GM18511 (cell line): ENCODE measurements around the gene SFXN5.

Source experiments
- ATAC-seq: cut with Tn5 transposase; IDR thresholded peaks from one replicate; pipeline ENCODE4 v1.9.1; 2021; ENCODE audit warnings: mild to moderate bottlenecking, moderate library complexity; ENCODE audit not compliant: unreplicated experiment

Gene SFXN5

GRCh38 chr2:72945450-72946019 lies 126.0 kb downstream of the SFXN5 start:
- ATAC-seq, result no peak

DNA sequence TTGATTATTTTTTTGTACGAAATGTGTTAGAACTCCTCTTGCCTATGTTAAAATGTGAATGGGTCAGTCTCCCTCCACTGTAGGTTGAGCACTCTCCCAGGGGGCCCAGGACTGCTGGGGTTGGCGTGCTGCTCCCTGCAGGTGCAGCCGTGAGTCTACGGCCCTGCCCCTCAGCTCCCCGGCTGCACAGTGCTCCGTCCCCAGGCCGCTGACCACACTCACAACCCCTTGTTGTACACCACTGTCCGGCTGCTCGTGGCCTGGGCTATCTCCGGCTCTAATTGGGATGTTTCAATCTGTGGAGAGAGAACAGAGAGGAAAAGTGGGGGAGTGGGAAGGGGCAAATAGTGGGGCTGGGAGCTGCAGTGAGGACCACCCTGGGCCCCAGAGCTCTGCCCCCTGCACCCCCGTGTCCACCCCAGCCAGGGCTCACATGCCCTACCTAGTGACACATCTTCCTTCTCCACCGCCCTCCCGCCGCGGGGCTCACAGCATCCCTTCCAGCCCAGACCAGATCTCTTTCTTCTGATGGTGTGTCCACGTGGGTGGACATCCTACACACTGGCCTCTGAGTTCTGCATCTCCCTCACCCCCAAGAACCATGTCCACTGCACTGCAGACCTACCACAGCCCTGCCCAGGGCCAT lies 126.6 kb downstream of the SFXN5 start:
- ATAC-seq, result no peak

- no peak for ATAC-seq
Observed at GRCh38 chr2:72943540-72944395, 127.7 kb downstream of the SFXN5 start.

DNA sequence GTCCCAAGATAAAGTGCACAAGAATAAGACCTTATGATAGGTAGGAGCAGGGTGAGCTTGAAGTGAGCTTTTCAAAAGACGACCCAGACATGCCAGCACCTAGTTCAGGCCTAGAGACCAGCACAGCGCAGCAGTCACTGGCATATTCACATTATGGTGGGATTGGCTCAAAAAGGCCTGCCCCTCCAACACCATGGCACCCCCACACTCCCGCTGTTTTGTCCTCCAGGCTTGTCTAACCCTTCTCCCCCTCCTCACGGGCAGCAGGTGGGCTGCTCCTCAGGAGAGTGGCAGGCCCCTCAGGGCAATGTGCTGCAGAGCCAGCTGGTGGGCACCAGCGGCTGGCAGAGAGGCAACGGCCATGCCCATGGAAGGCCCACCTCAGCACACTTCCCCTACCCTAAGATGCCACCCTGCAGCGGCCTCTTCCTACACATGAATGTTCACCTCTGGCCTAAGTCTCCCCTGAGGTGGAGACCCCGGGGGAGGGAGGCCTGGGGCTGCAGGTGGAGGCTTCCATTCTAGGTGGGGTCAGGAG lies 128.6 kb downstream of the SFXN5 start:
- ATAC-seq, result no peak

DNA sequence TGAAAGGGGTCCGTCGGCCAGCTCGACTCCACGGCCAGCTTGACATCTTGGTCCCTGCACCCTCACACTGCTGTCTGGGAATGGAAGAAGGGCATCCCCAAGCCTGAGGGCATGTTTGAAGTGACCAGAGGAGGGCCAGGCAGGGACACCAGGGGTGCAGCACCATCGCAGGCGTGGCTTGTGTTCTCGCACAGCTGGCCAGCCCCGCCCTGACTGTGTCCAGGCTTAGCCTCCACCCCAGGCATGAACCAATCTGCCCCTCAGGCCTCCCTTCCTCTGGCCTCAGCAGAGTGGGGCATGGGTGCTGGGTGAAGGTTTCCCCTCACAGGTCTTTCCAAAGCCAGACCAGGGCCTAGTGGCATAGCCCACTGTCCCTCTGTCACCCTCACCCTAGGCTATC lies 129.2 kb downstream of the SFXN5 start:
- no peak for ATAC-seq

DNA sequence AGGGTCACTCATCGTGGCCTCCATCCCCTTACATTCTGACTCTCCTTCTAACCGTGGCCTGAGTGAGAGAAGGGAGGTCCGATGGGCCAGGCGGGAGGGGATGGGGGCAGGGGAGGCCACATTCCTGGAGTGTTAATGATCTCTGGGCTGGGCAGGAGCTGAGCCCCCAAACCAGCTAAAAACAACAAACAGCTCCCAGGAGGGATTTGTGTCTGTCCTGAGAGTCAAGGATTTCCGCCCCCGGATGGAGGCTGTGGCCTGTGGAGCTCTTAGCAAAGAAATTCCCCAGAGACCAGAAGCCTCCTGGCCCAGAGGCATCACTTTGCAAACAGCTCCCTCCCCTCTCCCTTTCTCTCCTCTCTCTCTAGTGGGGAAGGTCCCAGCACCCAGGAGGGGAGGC lies 130.7 kb downstream of the SFXN5 start:
- no peak for ATAC-seq

DNA sequence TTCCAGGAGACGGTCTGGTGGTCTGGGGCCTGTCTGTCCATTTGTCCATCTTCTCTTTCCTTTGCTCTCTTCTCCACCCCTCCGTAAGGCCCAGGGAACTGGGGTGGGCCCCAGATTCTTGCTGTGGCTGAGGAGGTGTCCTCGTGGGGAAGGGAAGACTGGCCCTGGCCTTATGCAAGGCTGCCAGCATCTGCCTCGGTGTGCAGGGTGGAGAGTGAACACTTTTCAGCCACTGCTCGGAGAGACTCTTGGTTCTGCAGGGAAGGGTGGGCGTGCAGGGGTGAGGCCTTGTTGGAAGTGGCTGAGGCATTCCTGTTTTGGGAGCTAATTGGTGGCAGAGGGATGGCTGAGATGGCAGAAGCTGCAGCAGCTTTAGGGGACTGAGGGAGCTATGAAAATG lies 131.2 kb downstream of the SFXN5 start:
- ATAC-seq, result no peak

DNA sequence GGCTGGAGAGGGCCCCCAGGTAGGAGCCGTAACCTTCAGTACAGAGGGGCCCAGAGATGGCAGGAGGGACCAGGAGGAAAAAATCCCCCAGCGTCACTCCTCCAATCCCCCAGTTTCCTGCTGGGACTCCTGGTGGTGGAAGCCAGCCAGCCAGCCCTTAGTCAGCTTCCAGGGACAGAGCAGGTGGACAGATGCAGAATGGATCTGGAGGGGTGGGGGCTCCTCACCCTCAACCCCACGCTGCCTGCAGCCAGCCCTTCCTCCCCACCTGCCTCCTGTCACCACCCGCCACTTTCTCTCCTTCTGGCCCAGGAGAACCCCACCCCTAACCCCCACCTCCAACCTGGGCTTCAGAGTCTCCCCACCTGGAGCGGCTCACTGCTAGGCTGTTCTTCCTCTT lies 133.1 kb downstream of the SFXN5 start:
- no peak for ATAC-seq

DNA sequence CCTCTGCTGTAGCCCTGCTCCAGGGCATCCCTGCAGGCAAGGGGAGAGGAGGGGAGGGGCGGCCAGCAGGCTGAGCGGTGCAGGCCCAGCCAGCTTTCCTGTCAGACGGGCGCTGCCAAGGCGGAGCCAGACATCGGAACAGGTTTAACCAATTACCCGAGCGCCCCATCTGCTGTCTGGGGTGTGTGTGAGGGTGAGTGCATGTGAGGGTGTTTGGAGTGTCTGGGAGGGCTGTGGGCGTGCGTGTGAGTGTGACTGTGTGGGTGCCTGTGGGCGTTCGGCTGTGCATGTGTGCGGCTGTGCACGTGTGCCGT lies 134.2 kb downstream of the SFXN5 start:
- no peak for ATAC-seq

GRCh38 chr2:72936660-72937355 lies 134.7 kb downstream of the SFXN5 start:
- ATAC-seq, result no peak

DNA sequence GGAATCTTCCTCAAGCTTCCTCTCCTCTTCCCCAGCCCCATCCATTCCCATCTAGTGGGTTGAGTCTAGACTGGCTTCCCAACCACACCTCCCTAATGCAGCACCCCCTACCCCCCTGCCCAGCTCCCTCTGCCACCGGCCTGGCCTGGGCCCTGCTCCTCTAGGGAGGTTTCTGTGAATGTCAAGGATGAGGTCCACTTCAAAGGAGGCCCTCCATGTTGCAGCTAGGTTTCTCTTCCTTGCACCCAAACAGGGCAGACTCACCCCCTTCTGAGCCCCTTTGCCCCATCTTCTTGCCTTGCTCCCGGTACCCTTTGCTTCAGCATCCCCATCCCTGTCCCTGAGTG lies 135.9 kb downstream of the SFXN5 start:
- ATAC-seq, result no peak

DNA sequence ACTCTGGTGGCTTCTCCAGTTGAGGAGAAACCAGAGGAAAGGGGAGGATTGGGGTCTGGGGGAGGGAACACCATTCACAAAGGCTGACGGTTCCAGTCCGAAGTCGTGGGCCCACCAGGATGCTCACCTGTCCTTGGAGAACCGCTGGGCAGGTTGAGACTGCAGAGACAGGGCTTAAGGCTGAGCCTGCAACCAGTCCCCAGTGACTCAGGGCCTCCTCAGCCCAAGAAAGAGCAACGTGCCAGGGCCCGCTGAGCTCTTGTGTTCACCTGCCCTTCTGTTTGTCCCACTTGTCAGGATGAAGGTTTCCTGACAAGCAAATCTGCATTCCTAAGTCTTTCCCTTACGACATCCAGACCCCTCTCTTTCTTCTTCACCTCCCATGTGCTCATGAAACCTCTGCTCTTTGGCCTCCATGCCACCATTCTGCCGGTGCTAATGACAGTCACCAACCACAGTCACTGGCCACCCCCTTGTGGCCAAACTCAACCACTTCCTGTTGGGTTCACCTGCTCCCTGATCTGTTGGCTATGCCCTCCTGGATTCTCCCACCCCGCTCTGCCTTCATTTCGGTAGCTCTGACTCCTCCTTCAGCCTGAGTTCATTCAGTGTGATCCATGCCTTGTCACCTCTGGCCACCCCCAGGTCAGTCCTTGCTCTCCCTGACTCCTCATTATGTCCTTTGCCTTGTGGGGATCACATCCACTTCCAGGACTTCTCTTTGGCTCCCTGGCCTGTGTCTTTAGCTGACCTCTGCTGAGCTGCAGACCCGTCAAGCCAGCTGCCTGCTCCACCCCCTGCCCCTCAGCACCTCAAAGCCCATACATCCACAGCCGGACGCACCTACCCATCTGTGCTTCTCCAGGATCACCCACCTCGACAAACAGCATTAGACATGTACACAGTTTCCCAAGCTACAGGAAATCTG lies 136.6 kb downstream of the SFXN5 start:
- peak; percentile 82 for ATAC-seq

- no peak for ATAC-seq
Observed at GRCh38 chr2:72933646-72934151, 137.8 kb downstream of the SFXN5 start.

DNA sequence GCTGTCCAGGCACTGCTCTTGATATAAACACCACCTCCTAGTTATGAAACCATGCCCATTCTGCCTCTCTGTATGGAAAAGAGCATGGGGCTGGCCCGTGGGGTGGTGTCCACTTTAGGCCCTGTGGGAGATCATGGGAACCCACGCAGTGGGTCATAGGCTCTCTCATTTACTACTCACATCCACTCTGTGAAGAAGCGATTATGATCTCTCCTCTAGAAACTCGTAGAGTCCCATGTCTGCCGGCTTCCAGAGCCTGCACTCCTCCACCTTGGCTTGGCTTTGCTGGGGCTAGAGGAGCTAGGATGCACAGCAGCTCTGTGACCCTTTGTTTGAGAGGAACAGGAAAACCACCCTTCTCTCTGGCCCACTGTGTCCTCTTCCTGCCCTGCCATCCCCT lies 138.3 kb downstream of the SFXN5 start:
- ATAC-seq, result no peak

DNA sequence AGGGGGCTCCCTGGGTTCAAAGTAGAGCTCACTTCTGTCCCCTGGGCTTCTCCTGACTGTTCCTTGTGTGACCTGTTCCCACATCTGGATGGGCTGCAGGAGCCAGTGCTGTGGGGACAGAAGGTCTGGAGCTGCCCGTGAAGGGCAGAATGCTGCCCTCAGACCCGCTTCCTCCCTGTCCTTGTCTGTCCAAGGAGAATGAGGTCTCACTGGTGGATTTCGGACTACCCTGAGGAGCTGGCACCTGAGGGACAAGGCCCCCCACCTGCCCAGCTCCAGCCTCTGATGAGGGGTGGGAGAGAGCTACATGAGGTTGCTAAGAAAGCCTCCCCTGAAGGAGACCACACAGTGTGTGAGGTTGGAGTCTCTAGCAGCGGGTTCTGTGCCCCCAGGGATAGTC lies 138.7 kb downstream of the SFXN5 start:
- ATAC-seq, result no peak

- no peak for ATAC-seq
Observed at GRCh38 chr2:72932045-72932740, 139.3 kb downstream of the SFXN5 start.

- ATAC-seq, result no peak
Observed at GRCh38 chr2:72931280-72931910, 140.1 kb downstream of the SFXN5 start.

DNA sequence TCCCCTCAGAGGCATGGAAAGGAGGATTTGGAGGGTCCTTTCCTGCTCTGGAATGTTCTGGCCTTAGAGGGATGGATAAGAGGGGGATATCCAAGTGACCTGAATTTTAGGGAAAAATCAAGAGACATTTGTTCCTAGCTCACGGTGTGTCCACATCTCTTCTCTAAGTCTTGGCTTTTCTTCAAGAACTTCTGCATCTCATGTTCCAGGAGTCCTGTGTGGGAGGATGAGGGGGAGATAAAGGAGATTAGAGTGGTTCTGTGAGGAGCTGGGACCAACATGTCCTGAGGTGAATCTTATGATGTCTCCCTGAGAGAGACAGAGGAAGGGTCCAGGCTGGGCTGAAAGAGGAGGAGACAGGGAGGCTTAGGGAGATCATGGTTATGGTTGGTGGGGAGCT lies 142.5 kb downstream of the SFXN5 start:
- no peak for ATAC-seq
